HG02642 (cell line): ENCODE data around the gene PLEKHJ1.
"Not testable (repeated sequence)": the region's sequence is repeated elsewhere in the genome, so short reads cannot be mapped to it uniquely, and the experiment has no call there.

Experiments
- ATAC-seq: cut with Tn5 transposase; IDR thresholded peaks from one replicate; pipeline ENCODE4 v1.9.1; 2021; ENCODE audit warnings: mild to moderate bottlenecking; ENCODE audit not compliant: unreplicated experiment, poor library complexity

Gene PLEKHJ1

GRCh38 chr19:2236314-2237050 lies at the start of gene PLEKHJ1, which contains the start of gene SF3A2:
PLEKHJ1 (minus strand) TSS chr19:2236329; CDS start chr19:2236248, 81 bp downstream.
SF3A2 (plus strand) TSS chr19:2236824; CDS start chr19:2243419, 6,595 bp downstream.
- ATAC-seq: peak; percentile 79

- no peak for ATAC-seq
These were observed 47.8 kb upstream of the PLEKHJ1 start for GRCh38 chr19:2283835-2284507.

- ATAC-seq: no peak
These were observed 46.7 kb upstream of the PLEKHJ1 start for GRCh38 chr19:2282862-2283237.

GRCh38 chr19:2282062-2282861 lies 46.1 kb upstream of the PLEKHJ1 start, which contains the start of gene PEAK3:
PEAK3 (minus strand) TSS chr19:2282175; CDS start chr19:2280931, 1,244 bp downstream.
- ATAC-seq: no peak

GRCh38 chr19:2281265-2282061 lies 45.3 kb upstream of the PLEKHJ1 start:
- not testable (repeated sequence) for ATAC-seq

GRCh38 chr19:2280633-2281264 lies 44.6 kb upstream of the PLEKHJ1 start:
- ATAC-seq: no peak

GRCh38 chr19:2278459-2279158 lies 42.5 kb upstream of the PLEKHJ1 start:
- ATAC-seq: no peak

GRCh38 chr19:2277138-2277537 lies 41.0 kb upstream of the PLEKHJ1 start:
- no peak for ATAC-seq

- no peak for ATAC-seq
These were observed 40.4 kb upstream of the PLEKHJ1 start for GRCh38 chr19:2276429-2276986.

GRCh38 chr19:2275588-2276428 lies 39.7 kb upstream of the PLEKHJ1 start:
- no peak for ATAC-seq

GRCh38 chr19:2274931-2275535 lies 38.9 kb upstream of the PLEKHJ1 start:
- no peak for ATAC-seq

- ATAC-seq: no peak
These were observed 38.1 kb upstream of the PLEKHJ1 start for GRCh38 chr19:2274185-2274711.

GRCh38 chr19:2273356-2274184 lies 37.4 kb upstream of the PLEKHJ1 start:
- ATAC-seq: peak; percentile 31

- no peak for ATAC-seq
These were observed 35.3 kb upstream of the PLEKHJ1 start for GRCh38 chr19:2271234-2272103.
